Lower leg skin (tissue), 3 donors: ENCODE measurements around the gene IDH2.

Source experiments
- CTCF ChIP-seq, 3 donors: fragments of 450-650 bp; IDR thresholded peaks; one replicate each; pipeline ENCODE4 v1.5.1; 2016; ENCODE audit warnings: antibody characterized with exemption in 3 of 3, mild to moderate bottlenecking in 3 of 3, moderate library complexity in 2 of 3
- POLR2A ChIP-seq, 2 donors: fragments of 450-650 bp; IDR thresholded peaks; one replicate each; pipeline ENCODE4 v1.6.1; 2016 to 2017; ENCODE audit warnings: antibody characterized with exemption in 2 of 2, mild to moderate bottlenecking in 1 of 2, moderate library complexity in 1 of 2

GRCh38 chr15:90074023-90074422, 28.2 kb downstream of the IDH2 start:
- no peak for TF ChIP-seq CTCF (IDR thresholded peaks at IDR 0.05)
- TF ChIP-seq POLR2A (IDR thresholded peaks at IDR 0.05), result no peak
